Mesodermal cell (in vitro differentiated cells): ENCODE results near the gene ABLIM3.

Experiments used
- H3K27ac ChIP-seq: 2 replicates; pipeline ENCODE4 v1.7.0; 2013; ENCODE audit warnings: mild to moderate bottlenecking, low read depth, low read length, moderate library complexity; ENCODE audit not compliant: severe bottlenecking
- H3K36me3 ChIP-seq: 2 replicates; pipeline ENCODE4 v1.7.1; 2013; ENCODE audit warnings: mild to moderate bottlenecking, low read length, moderate library complexity; ENCODE audit not compliant: control insufficient read depth, insufficient read depth
- H3K4me1 ChIP-seq: one replicate; pipeline ENCODE4 v1.7.1; 2013; ENCODE audit warnings: mild to moderate bottlenecking, low read length; ENCODE audit not compliant: insufficient read depth, control insufficient read depth, poor library complexity, severe bottlenecking
- H3K4me3 ChIP-seq: 2 replicates; pipeline ENCODE4 v1.7.0; 2013; ENCODE audit warnings: low read length, control low read depth, mild to moderate bottlenecking; ENCODE audit not compliant: insufficient read depth, poor library complexity, severe bottlenecking; ENCODE audit errors: extremely low read depth
- H3K9me3 ChIP-seq: 2 replicates; pipeline ENCODE4 v1.7.1; 2013; ENCODE audit warnings: mild to moderate bottlenecking, low read length, moderate library complexity; ENCODE audit not compliant: control insufficient read depth
- WGBS, 2 experiments: methylation state at CpG; one replicate each; pipeline ENCODE4 v1.1.5; 2013; ENCODE audit warnings: missing lambda C conversion rate in 2 of 2; ENCODE audit not compliant: insufficient coverage in 2 of 2; 5-methylcytosine and 5-hydroxymethylcytosine counted together

The ABLIM3 gene

DNA sequence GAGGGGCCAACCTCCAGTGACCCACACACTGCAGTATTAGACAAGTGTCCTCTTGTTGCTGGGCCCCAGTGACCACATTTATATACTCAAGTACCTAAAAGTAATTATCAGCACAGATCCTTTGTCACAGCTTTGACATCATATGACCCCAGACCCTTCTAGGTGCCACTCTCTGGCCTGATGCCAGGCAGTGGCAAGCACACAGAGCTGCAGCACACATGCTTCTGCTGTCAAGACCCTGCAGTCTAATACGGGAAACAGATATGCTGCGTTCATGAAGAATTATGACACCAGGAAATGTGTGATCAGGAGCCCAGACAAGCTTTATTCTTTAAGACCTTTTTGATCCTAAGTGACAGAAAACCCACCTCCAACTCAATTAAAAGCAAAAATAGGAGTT, 66.5 kb downstream of the ABLIM3 start:
- H3K27ac ChIP-seq, result no peak overlapping the region
- 96 to 100% methylated on average over 2 of the region's 2 CpGs for WGBS, 2 experiments
- no peaks in the 10 kb centered on the region for H3K36me3 ChIP-seq
- H3K4me1 ChIP-seq, result peaks cover 44% of the 10 kb centered on the region
- no peak overlapping the region for H3K4me3 ChIP-seq
- no peaks in the 10 kb centered on the region for H3K9me3 ChIP-seq

DNA sequence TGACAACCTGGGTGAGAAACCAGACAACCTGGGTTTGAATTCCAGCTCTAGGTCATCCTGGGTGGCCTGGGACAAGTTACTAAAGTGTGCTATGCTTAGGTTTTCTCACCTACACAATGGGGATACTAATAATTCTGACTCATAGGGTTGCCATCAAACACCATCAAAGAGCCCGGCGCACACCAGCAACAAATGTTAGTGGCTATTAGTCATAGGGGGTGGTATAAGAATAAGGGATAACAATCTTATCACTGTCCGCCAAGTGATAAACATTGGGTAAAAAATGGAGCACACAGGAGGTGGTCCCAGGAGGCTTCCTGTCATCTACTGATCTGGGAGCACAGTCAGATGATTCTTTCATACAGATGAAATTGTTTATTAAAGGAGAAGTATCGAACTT, 68.9 kb downstream of the ABLIM3 start:
- WGBS, 2 experiments, result 92 to 95% methylated on average over 1 to 3 of the region's 4 CpGs

DNA sequence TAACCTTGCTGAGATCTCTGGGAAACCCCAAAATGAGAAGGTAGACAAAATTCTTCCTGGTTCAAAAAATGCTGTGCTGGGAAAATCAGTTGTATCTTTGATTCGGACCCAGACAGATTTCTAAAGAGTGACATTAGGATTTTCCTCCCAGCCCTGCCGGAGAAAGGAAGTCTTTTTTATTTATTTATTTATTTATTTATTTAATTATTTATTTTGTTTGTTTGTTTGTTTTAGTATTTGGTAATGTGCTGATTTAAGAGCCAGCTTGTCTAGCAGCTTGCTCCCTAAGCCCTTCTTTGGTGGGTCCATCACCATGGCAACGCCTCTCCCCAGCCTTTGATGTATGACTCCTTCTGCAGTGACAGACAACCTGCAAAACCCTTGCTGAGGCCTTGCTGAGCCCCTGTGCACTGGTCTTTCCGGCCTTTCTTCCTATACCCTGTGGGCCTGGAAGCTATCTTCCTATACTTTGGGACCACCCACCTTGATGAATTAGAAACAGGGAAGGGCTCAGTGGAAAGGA, 69.7 kb downstream of the ABLIM3 start:
- peaks cover 40% of the 10 kb centered on the region for H3K4me1 ChIP-seq
- no peak overlapping the region for H3K27ac ChIP-seq
- no peaks in the 10 kb centered on the region for H3K9me3 ChIP-seq
- H3K4me3 ChIP-seq, result no peak overlapping the region
- WGBS, 2 experiments, result 94 to 100% methylated on average over 1 to 2 of the region's 4 CpGs
- no peaks in the 10 kb centered on the region for H3K36me3 ChIP-seq

More for the DNA sequence above, 68.9 kb downstream of the ABLIM3 start:
- Histone ChIP-seq H3K4me3 (no peak overlapping the region), H3K36me3 (no peaks in the 10 kb centered on the region), H3K9me3 (no peaks in the 10 kb centered on the region), H3K27ac (no peak overlapping the region), H3K4me1 (peaks cover 41% of the 10 kb centered on the region)

DNA sequence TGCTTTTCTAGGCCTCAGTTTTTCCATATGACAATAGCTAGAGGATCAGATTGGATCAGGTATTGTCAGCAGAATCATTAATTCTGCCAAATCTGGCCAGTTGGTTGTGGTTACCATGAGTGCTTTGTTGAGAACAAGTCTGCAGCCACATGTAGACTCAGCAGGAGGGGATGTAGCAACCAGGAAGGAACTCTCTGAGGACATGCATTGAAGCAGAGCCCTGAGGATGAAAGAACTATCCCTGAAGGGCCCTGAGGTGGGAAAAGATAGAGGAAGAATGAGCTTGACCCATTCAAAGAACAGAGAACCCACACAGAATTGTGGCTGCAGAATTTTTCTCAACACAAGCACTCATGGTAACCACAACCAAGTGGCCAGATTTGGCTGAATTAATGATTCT, 70.3 kb downstream of the ABLIM3 start:
- Histone ChIP-seq H3K4me1 (peaks cover 34% of the 10 kb centered on the region), H3K9me3 (no peaks in the 10 kb centered on the region), H3K36me3 (no peaks in the 10 kb centered on the region), H3K27ac (no peak overlapping the region), H3K4me3 (no peak overlapping the region)

DNA sequence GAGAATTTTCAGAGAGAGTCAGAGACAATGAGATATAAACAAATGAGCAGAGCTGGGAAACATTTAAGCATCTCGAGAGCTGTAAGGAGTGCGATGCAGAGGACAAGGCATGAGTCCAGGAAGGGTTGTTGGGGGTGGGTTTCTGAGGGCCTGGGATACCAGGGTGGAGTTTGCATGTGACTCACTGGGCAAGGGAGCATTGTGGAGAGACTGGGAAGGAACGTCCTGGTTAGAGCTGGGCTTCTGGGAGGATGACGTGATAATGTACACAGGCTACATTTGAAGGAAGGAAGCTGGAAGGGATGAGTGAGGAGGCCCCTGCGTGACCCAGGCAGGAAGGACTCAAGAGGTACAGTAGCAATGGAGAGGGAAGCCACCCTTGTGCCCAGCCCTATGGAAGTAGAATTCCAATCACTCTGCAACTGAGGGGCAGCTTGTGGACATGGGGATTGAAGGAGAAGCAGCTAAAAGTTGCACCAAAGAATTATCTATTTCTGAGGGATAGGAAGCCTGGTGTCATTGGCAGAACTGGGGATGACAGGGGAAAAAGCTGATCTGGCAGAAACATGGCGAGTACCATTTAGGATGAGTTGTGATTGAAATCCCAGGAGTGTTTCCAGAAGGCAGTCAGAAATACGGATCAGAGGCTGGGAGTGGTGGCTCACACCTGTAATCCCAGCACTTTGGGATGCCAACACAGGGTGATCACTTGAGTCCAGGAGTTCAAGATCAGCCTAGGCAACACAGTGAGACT, 71.1 kb downstream of the ABLIM3 start:
- H3K27ac ChIP-seq, result no peak overlapping the region
- H3K4me3 ChIP-seq, result no peak overlapping the region
- H3K4me1 ChIP-seq, result peaks cover 32% of the 10 kb centered on the region
- no peaks in the 10 kb centered on the region for H3K36me3 ChIP-seq
- no peaks in the 10 kb centered on the region for H3K9me3 ChIP-seq
- 80 to 91% methylated on average over 6 to 7 of the region's 7 CpGs for WGBS, 2 experiments

DNA sequence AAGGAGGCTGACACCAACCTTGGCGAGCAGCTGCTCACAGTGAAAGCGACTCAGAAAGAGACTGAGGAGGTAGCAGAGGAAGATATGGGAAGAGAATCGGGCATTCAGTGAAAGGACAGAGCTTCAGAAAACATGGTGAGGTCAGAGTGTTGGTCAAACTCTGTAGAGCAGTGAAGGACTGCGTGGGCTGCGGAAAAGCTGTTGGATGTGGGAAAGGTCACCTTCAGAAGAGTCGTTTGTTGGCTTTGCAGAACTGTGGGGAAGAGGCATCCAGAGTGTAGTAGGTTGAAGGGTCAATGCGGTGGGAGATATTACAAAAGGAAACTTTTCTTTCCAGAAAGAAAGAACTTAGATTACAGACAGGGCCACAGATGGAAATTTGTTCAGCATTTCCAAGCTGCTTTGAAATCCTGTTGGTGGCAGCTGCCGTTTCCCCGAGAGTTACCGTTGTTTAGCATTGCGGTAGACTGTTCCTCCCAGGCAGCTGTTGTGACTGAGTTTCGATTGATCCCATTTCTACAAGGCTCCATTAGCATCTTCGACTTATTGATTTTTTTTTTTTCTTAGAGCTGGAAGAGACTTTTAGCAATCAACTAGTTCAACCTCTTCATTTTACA, 72.1 kb downstream of the ABLIM3 start:
- Histone ChIP-seq H3K4me3 (no peak overlapping the region), H3K27ac (no peak overlapping the region), H3K4me1 (peaks cover 32% of the 10 kb centered on the region), H3K36me3 (no peaks in the 10 kb centered on the region), H3K9me3 (no peaks in the 10 kb centered on the region)
- 93 to 96% methylated on average over 12 to 13 of the region's 13 CpGs for WGBS, 2 experiments

DNA sequence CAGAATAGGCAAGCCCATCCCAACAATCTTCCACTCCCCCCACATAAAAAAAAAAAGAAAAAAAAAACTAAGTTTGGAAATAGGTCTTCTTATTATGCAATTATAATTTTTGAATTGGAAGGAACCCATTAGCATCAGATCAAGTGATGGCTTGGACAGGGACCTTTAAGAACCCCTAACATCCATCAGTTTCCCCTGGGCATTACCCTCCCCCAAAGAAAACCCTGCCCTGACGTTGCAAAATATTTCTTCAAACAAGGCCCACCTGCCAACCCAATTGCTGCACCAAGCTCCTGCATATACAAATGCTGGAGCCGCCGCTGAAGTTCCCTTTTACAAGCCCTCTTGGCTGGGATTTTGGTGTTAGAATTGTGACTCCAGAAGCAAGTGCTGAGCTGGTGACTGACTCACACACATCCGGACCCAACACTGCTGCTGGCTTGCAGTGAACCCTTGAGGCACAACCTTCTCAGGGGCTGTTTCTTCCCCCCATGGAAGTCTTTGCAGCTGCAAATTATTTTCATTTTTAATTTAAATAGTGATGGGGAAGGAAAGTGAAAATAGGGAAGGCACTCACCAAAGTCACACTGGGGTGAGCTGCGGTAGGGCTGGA, 74.3 kb downstream of the ABLIM3 start:
- H3K4me1 ChIP-seq, result peaks cover 21% of the 10 kb centered on the region
- 70 to 73% methylated on average over 3 to 5 of the region's 5 CpGs for WGBS, 2 experiments

DNA sequence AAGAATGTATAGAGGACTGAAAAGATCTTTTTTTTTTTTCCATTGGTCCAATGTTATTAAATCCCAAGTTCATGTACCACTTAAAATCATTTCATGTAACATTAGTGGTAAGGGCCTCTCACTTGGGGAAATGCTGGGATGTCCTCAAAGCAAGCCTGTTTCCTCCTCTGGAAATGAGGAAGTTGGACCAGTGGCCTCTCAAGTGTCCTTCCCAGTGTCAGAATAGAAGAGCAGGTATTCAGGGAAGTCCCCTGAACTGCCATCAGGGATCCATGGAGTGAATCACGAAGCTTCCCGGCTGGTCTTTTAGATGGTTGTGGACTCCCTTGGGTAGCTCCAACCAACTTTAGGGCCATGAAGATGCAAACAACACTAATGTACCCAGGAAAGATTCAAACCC, 75.2 kb downstream of the ABLIM3 start:
- no peak overlapping the region for H3K4me3 ChIP-seq
- peaks cover 12% of the 10 kb centered on the region for H3K4me1 ChIP-seq
- 90 to 100% methylated on average over 2 of the region's 2 CpGs for WGBS, 2 experiments
- H3K36me3 ChIP-seq, result no peaks in the 10 kb centered on the region
- no peaks in the 10 kb centered on the region for H3K9me3 ChIP-seq
- no peak overlapping the region for H3K27ac ChIP-seq

More for the DNA sequence above, 74.3 kb downstream of the ABLIM3 start:
- no peak overlapping the region for H3K27ac ChIP-seq
- H3K36me3 ChIP-seq, result no peaks in the 10 kb centered on the region
- no peaks in the 10 kb centered on the region for H3K9me3 ChIP-seq
- no peak overlapping the region for H3K4me3 ChIP-seq

DNA sequence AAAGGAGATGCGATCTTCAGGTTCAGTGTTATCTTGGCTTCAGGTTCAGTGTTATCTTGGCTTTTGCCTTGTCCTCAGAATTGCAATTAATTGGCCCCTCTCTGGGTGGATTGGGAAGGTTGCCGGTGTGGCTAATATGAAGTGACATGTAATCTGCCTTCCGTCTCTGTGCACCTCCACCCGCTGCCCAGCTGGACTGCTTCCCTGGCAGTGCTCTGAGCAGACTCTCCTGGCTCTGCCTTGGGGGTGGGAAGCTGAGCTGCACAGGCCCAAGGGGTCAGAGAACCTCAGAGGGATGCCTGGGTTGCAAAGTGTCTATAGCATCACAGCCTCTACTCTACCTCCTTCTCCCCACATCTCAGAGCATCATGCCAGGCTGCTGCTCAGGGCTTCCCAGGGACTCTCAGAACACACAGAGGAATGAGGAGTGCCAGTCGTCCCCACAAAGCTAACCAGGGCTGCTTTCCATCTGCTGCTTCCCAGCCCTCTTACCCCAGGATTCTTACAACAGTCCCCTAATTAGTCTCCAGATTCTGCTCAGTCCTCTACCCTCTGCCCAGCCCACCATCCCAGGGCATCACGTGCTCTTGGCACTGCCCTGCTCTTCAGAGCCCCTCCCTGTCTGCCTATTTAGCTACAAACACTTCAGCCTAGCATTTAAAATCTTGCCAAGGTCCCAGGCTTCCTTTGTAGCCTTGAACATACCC, 76.0 kb downstream of the ABLIM3 start:
- Histone ChIP-seq H3K36me3 (no peaks in the 10 kb centered on the region), H3K27ac (no peak overlapping the region), H3K4me1 (peaks cover 11% of the 10 kb centered on the region), H3K4me3 (no peak overlapping the region), H3K9me3 (no peaks in the 10 kb centered on the region)
- 53 to 76% methylated on average over 3 to 5 of the region's 6 CpGs for WGBS, 2 experiments

DNA sequence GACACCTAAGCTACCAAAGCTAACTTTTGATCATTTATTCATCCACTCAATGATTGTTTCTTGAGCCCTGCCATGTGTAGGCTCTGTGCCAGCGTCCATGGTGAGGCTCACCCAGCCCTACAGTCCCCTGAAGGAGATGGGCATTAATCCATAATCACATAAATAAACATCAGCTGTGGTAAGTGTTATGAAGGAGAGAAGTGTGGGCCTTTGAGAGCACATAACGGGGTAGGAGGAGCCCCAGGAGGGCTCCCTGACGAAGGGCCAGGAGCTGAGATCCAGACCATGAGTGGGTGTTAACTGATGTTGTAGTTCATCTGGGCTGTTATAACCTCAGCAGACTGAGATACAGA, 76.5 kb downstream of the ABLIM3 start:
- Histone ChIP-seq H3K27ac (no peak overlapping the region), H3K9me3 (no peaks in the 10 kb centered on the region), H3K4me1 (peaks cover 7% of the 10 kb centered on the region), H3K4me3 (no peak overlapping the region), H3K36me3 (no peaks in the 10 kb centered on the region)
- 93 to 94% methylated on average over 2 of the region's 3 CpGs for WGBS, 2 experiments
